SU-DHL-6 (cell line): ENCODE measurements around the gene B3GALT2.

ENCODE experiments used
- H2AFZ ChIP-seq: fragments of 200-600 bp; sonication (generic); 2 replicates; pipeline ENCODE4 v1.6.1; 2014; ENCODE audit warnings: low read depth, mild to moderate bottlenecking, moderate library complexity, mixed read lengths, antibody characterized with exemption, low read length; ENCODE audit not compliant: severe bottlenecking
- H3F3A ChIP-seq: fragments of 200-600 bp; shearing (Covaris generic); 2 replicates; pipeline ENCODE4 v1.6.0; 2016; ENCODE audit warnings: antibody characterized with exemption, mild to moderate bottlenecking; ENCODE audit not compliant: insufficient read depth
- H3K27ac ChIP-seq: fragments of 200-600 bp; sonication (generic); 2 replicates; pipeline ENCODE4 v1.5.1; 2016; ENCODE audit warnings: low read depth, mild to moderate bottlenecking, low read length, moderate library complexity, mixed read lengths
- H3K27me3 ChIP-seq: fragments of 200-600 bp; sonication (generic), shearing (Covaris generic); 2 replicates; pipeline ENCODE4 v1.6.0; 2014; ENCODE audit warnings: mild to moderate bottlenecking, low read length
- H3K36me3 ChIP-seq: fragments of 200-600 bp; sonication (generic); 2 replicates; pipeline ENCODE4 v1.6.1; 2014; ENCODE audit warnings: mild to moderate bottlenecking, low read length, mixed read lengths
- H3K4me2 ChIP-seq: fragments of 300-600, 200-600 bp; shearing (Covaris generic), sonication (generic); 2 replicates; pipeline ENCODE4 v1.6.0; 2014; ENCODE audit warnings: low read length, low read depth, mild to moderate bottlenecking; ENCODE audit not compliant: poor library complexity, severe bottlenecking
- H3K4me3 ChIP-seq: fragments of 200-600 bp; sonication (generic); 2 replicates; pipeline ENCODE4 v1.5.1; 2014; ENCODE audit warnings: antibody characterized with exemption, low read length, mild to moderate bottlenecking, mixed read lengths; ENCODE audit not compliant: insufficient read depth, poor library complexity, severe bottlenecking
- H3K79me2 ChIP-seq: fragments of 200-600 bp; sonication (generic); 2 replicates; pipeline ENCODE4 v1.6.1; 2014; ENCODE audit warnings: mild to moderate bottlenecking, low read length, moderate library complexity; ENCODE audit not compliant: insufficient read depth
- H3K9ac ChIP-seq: fragments of 200-600 bp; sonication (generic); 2 replicates; pipeline ENCODE4 v1.7.0; 2014; ENCODE audit warnings: mild to moderate bottlenecking, low read length
- H3K9me2 ChIP-seq: fragments of 200-600 bp; sonication (generic); replicated peaks from 2 replicates; pipeline ENCODE4 v1.6.1; 2014; ENCODE audit warnings: low read length; ENCODE audit not compliant: insufficient read depth
- H3K9me3 ChIP-seq: fragments of 200-600 bp; sonication (generic); 2 replicates; pipeline ENCODE4 v1.6.1; 2014; ENCODE audit warnings: low read length, mixed read lengths; ENCODE audit not compliant: insufficient read depth
- H4K20me1 ChIP-seq: fragments of 200-600 bp; sonication (generic); 2 replicates; pipeline ENCODE4 v1.6.1; 2014; ENCODE audit warnings: low read depth, mild to moderate bottlenecking, antibody characterized with exemption, low read length, moderate library complexity, mixed read lengths
- EZH2phosphoT487 ChIP-seq: fragments of 200-600 bp; sonication (generic), shearing (Covaris generic); conservative IDR thresholded peaks from 2 replicates; pipeline ENCODE4 v1.6.1; 2018; ENCODE audit warnings: mild to moderate bottlenecking, antibody characterized with exemption, low read length, moderate library complexity, mixed read lengths
- TF ChIP-seq, protein P1 (sequence below): fragments of 200-600 bp; sonication (generic); IDR thresholded peaks from one replicate; pipeline ENCODE4 v1.5.1; 2017; ENCODE audit warnings: antibody characterized with exemption, mild to moderate bottlenecking, low read length, moderate library complexity; ENCODE audit not compliant: insufficient read depth, poor library complexity, severe bottlenecking

B3GALT2 gene

DNA sequence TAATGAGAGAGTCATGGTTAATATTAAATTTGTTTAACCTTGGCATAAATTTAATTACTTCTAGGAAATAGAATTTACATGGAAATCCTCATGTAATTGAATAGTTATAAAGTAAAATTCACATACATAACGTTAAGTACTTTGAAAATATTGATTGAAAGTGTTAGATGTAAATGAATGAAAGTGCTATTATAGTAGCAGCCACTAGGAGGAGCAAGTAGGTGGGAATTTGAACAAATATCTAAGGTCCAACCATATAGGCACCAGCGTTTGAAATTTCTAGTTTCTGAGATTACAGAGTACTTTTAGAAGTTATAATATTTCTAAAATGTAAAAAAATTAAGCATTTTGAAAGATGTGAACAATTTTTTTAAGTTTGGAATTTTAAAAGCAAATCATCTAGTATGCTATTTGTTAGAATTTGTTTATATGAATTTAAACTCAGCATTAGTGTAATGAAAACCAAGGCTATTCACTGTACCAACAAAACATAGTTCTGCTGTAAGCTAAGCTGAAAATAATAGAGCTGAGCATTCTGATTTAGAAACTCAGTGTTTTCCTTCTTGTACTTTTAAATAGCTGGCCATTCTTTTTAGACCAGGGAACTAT lies 3.3 kb downstream of the B3GALT2 start:
- H3K4me3 ChIP-seq = no peak overlapping the region
- no peaks in the 10 kb centered on the region for H3K36me3 ChIP-seq
- no peak overlapping the region for H3K27ac ChIP-seq
- 0 out of 2 replicates have a peak, but pooled peaks cover 4% of the 10 kb centered on the region for H4K20me1 ChIP-seq
- peaks cover 47% of the 10 kb centered on the region for H3K79me2 ChIP-seq
- H3F3A ChIP-seq = peaks cover 23% of the 10 kb centered on the region; the same call in 1 of the 2 replicates
- no peaks in the 10 kb centered on the region for H3K9me3 ChIP-seq
- no peaks in the 10 kb centered on the region for H3K9me2 ChIP-seq
- no peak overlapping the region for H3K9ac ChIP-seq
- no peaks in the 10 kb centered on the region for H3K27me3 ChIP-seq
- H3K4me2 ChIP-seq = peak overlapping the region; percentile 36
- TF ChIP-seq EZH2phosphoT487 = no peak
- TF ChIP-seq, protein P1, sequence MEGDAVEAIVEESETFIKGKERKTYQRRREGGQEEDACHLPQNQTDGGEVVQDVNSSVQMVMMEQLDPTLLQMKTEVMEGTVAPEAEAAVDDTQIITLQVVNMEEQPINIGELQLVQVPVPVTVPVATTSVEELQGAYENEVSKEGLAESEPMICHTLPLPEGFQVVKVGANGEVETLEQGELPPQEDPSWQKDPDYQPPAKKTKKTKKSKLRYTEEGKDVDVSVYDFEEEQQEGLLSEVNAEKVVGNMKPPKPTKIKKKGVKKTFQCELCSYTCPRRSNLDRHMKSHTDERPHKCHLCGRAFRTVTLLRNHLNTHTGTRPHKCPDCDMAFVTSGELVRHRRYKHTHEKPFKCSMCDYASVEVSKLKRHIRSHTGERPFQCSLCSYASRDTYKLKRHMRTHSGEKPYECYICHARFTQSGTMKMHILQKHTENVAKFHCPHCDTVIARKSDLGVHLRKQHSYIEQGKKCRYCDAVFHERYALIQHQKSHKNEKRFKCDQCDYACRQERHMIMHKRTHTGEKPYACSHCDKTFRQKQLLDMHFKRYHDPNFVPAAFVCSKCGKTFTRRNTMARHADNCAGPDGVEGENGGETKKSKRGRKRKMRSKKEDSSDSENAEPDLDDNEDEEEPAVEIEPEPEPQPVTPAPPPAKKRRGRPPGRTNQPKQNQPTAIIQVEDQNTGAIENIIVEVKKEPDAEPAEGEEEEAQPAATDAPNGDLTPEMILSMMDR = peak; percentile 83
- H2AFZ ChIP-seq = no peak overlapping the region

DNA sequence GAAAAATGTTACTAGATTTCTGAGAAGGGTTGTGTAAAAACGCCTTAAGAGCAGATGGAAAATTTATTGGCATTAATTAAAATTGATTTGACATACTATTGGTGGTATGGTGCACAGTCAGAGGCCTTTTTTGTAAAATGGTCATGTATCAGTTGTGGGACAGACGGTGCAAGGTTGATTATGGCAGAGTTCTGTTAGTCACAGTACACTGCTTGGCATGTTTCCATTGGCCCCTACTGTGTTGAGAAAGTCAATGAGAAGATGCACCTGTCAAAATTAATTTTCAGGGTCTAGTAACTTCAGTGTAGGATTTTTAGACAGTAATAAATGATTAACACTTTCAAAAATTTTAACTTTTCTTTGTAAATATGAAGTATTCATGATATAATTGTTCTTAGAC lies 4.4 kb downstream of the B3GALT2 start:
- no peak overlapping the region for H3K4me2 ChIP-seq
- H3K9me3 ChIP-seq = no peaks in the 10 kb centered on the region
- H3K79me2 ChIP-seq = peaks cover 36% of the 10 kb centered on the region; the same call in 1 of the 2 replicates
- no peak overlapping the region for H3K4me3 ChIP-seq
- H3F3A ChIP-seq = peaks cover 23% of the 10 kb centered on the region; the same call in 1 of the 2 replicates
- H3K9me2 ChIP-seq = no peaks in the 10 kb centered on the region
- no peak overlapping the region for H2AFZ ChIP-seq
- TF ChIP-seq, protein P1 = no peak
- TF ChIP-seq EZH2phosphoT487 = no peak
- H3K27ac ChIP-seq = no peak overlapping the region
- no peak overlapping the region for H3K9ac ChIP-seq
- H4K20me1 ChIP-seq = 0 out of 2 replicates have a peak, but pooled peaks cover 4% of the 10 kb centered on the region
- no peaks in the 10 kb centered on the region for H3K27me3 ChIP-seq
- H3K36me3 ChIP-seq = no peaks in the 10 kb centered on the region

DNA sequence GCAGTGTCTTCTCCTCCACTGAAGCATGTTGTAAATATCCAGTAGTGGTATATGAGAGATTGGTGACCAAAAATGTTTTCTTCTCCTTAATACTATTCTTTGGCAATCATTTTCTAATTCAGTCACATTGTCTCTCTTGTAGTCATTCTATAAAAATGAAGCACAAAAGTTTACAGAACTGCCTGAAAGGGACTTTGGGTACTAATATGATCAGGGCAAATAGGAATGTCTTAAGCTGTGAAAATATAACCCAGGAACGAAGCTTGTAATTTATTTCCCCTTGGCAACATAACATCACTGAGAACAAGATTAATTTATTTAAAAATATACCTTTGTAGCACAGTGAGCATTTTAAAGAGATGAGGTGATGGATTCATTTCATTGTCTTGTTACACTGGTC lies 4.9 kb downstream of the B3GALT2 start:
- Histone ChIP-seq H3K36me3 (no peaks in the 10 kb centered on the region), H3K27me3 (no peaks in the 10 kb centered on the region), H3K27ac (no peak overlapping the region), H3K4me2 (no peak overlapping the region), H4K20me1 (0 out of 2 replicates have a peak, but pooled peaks cover 4% of the 10 kb centered on the region), H3F3A (peaks cover 23% of the 10 kb centered on the region; the same call in 1 of the 2 replicates), H3K9ac (no peak overlapping the region), H2AFZ (no peak overlapping the region), H3K9me3 (no peaks in the 10 kb centered on the region), H3K9me2 (no peaks in the 10 kb centered on the region), H3K79me2 (peaks cover 31% of the 10 kb centered on the region; the same call in 1 of the 2 replicates), H3K4me3 (no peak overlapping the region)
- no peak for TF ChIP-seq EZH2phosphoT487
- TF ChIP-seq, protein P1 = no peak
